H1 (cell line): ENCODE data around the gene ETS1. TPM values are rescaled to one million over a fixed set of nuclear protein-coding genes. Genes with fewer than 3 reads are reported as not detected.

Experiments used
- CTCF ChIA-PET: fragments of 300-600 bp; sonication (Branson Sonifier 250); formaldehyde crosslinking; loops from one replicate; lab custom pipeline; 2021; ENCODE audit not compliant: partially characterized antibody; lab: Charles Lee
- POLR2A ChIA-PET: fragments of 300-600 bp; sonication (Branson Sonifier 250); formaldehyde crosslinking; loops from one replicate; lab custom pipeline; 2021; ENCODE audit warnings: inconsistent platforms; ENCODE audit not compliant: partially characterized antibody; lab: Charles Lee
- DNase-seq, 2 experiments: peaks; one replicate each; pipeline versions ENCODE4 v3.0.0 to v3.0.0-alpha.2; 2010 to 2022; ENCODE audit warnings: low spot score in 2 of 2, low read depth in 1 of 2, mixed read lengths in 1 of 2
- FAIRE-seq: peaks from 2 replicates; lab custom pipeline; 2011; peaks lifted over from hg19 to GRCh38; lab: Jason Lieb, UNC
- H2AFZ ChIP-seq: 2 replicates; pipeline ENCODE4 v1.8.1; 2012; ENCODE audit warnings: low read length, inconsistent platforms
- H2AK5ac ChIP-seq: 2 replicates; pipeline ENCODE4 v1.6.1; 2013; ENCODE audit warnings: low read depth, low read length
- H2BK120ac ChIP-seq: replicated peaks from 2 replicates; pipeline ENCODE3; 2013; ENCODE audit warnings: low read depth, low read length, inconsistent platforms
- H2BK12ac ChIP-seq: 2 replicates; pipeline ENCODE4 v1.6.1; 2013; ENCODE audit warnings: low read depth, low read length
- H2BK15ac ChIP-seq: 2 replicates; pipeline ENCODE4 v1.6.1; 2013; ENCODE audit warnings: low read length
- H2BK20ac ChIP-seq: 2 replicates; pipeline ENCODE4 v1.6.1; 2013; ENCODE audit warnings: low read length
- H2BK5ac ChIP-seq: 2 replicates; pipeline ENCODE4 v1.6.1; 2013; ENCODE audit warnings: low read depth, low read length
- H3K14ac ChIP-seq: 2 replicates; pipeline ENCODE4 v1.6.1; 2013; ENCODE audit warnings: inconsistent platforms; ENCODE audit not compliant: insufficient read length
- H3K18ac ChIP-seq: 2 replicates; pipeline ENCODE4 v1.6.1; 2013; ENCODE audit warnings: low read length; ENCODE audit errors: extremely low read depth
- H3K23ac ChIP-seq: 2 replicates; pipeline ENCODE4 v1.6.1; 2013; ENCODE audit warnings: inconsistent platforms; ENCODE audit not compliant: insufficient read length
- H3K23me2 ChIP-seq: 2 replicates; pipeline ENCODE4 v1.6.1; 2013; ENCODE audit warnings: low read depth, low read length
- H3K27ac ChIP-seq: 2 replicates; pipeline ENCODE4 v1.6.1; 2011; ENCODE audit warnings: low read depth, low read length, inconsistent platforms
- H3K27me3 ChIP-seq, 4 experiments: replicated peaks in 1 of 4; 1 replicate in 1 of 4; 2 replicates in 3 of 4; pipeline versions ENCODE4 v1.6.1 to v1.8.1; 2011 to 2013; ENCODE audit warnings: low read length in 3 of 4, mild to moderate bottlenecking in 3 of 4, inconsistent platforms in 2 of 4, mixed read lengths in 2 of 4, moderate library complexity in 1 of 4; ENCODE audit not compliant: control insufficient read depth in 3 of 4, insufficient read depth in 3 of 4; ENCODE audit errors: extremely low read depth in 1 of 4
- H3K36me3 ChIP-seq, 4 experiments: 2 replicates each; pipeline versions ENCODE4 v1.6.1 to v1.8.1; 2011 to 2013; ENCODE audit warnings: mild to moderate bottlenecking in 4 of 4, low read length in 3 of 4, moderate library complexity in 2 of 4, control low read depth in 1 of 4, inconsistent platforms in 1 of 4; ENCODE audit not compliant: insufficient read depth in 4 of 4, control insufficient read depth in 2 of 4
- H3K4ac ChIP-seq: replicated peaks from 2 replicates; pipeline ENCODE3; 2013; ENCODE audit warnings: low read length, low read depth, mixed read lengths, inconsistent platforms; ENCODE audit not compliant: insufficient read length
- H3K4me1 ChIP-seq, 4 experiments: replicated peaks in 1 of 4; 1 replicate in 1 of 4; 2 replicates in 3 of 4; pipeline versions ENCODE4 v1.6.1 to v1.8.1; 2011 to 2013; ENCODE audit warnings: low read length in 3 of 4, inconsistent platforms in 2 of 4, mixed read lengths in 1 of 4; ENCODE audit not compliant: insufficient read depth in 4 of 4, control insufficient read depth in 3 of 4
- H3K4me2 ChIP-seq, 2 experiments: 2 replicates each; pipeline versions ENCODE4 v1.6.1 to v1.8.1; 2011 to 2013; ENCODE audit warnings: low read depth in 2 of 2, low read length in 2 of 2, control low read depth in 1 of 2, inconsistent platforms in 1 of 2, mild to moderate bottlenecking in 1 of 2; ENCODE audit not compliant: insufficient read depth in 1 of 2
- H3K4me3 ChIP-seq, 4 experiments: fragments of 200-600, 300-600 bp in 1 of 4; sonication (generic), shearing (Covaris generic), sonication (Bioruptor Twin) in 1 of 4; 2 replicates each; pipeline versions ENCODE4 v1.5.1 to v1.8.1; 2011 to 2016; ENCODE audit warnings: low read length in 4 of 4, low read depth in 3 of 4, control low read depth in 2 of 4, inconsistent platforms in 2 of 4, mild to moderate bottlenecking in 2 of 4, mixed read lengths in 1 of 4, moderate library complexity in 1 of 4; ENCODE audit not compliant: insufficient read depth in 2 of 4; ENCODE audit errors: extremely low read depth in 1 of 4
- H3K56ac ChIP-seq: replicated peaks from 2 replicates; pipeline ENCODE3; 2013; ENCODE audit warnings: low read depth, mild to moderate bottlenecking, mixed read lengths, low read length, inconsistent platforms; ENCODE audit not compliant: insufficient read length
- H3K79me1 ChIP-seq: 2 replicates; pipeline ENCODE4 v1.6.1; 2013; ENCODE audit warnings: low read depth, low read length, control low read depth
- H3K79me2 ChIP-seq, 2 experiments: 2 replicates each; pipeline versions ENCODE4 v1.6.1 to v1.8.1; 2012 to 2013; ENCODE audit warnings: low read length in 2 of 2, mild to moderate bottlenecking in 2 of 2, inconsistent platforms in 1 of 2; ENCODE audit not compliant: insufficient read depth in 2 of 2, control insufficient read depth in 1 of 2
- H3K9ac ChIP-seq, 4 experiments: replicated peaks in 1 of 4; 1 replicate in 1 of 4; 2 replicates in 3 of 4; pipeline versions ENCODE4 v1.6.1 to v1.8.1; 2011 to 2013; ENCODE audit warnings: low read depth in 3 of 4, low read length in 3 of 4, control low read depth in 2 of 4, mild to moderate bottlenecking in 2 of 4, moderate library complexity in 2 of 4, inconsistent platforms in 1 of 4; ENCODE audit errors: extremely low read depth in 1 of 4
- H3K9me3 ChIP-seq, 2 experiments: 2 replicates each; pipeline versions ENCODE4 v1.6.1 to v1.8.1; 2012 to 2013; ENCODE audit warnings: mild to moderate bottlenecking in 2 of 2, moderate library complexity in 2 of 2, control low read depth in 1 of 2, inconsistent platforms in 1 of 2, low read depth in 1 of 2, low read length in 1 of 2, mixed read lengths in 1 of 2; ENCODE audit not compliant: insufficient read depth in 2 of 2
- H4K20me1 ChIP-seq, 2 experiments: replicated peaks in 1 of 2; 2 replicates each; pipeline versions ENCODE3 to v1.8.1; 2011 to 2013; ENCODE audit warnings: inconsistent platforms in 2 of 2, low read length in 2 of 2, mild to moderate bottlenecking in 1 of 2; ENCODE audit not compliant: insufficient read depth in 2 of 2, control insufficient read depth in 1 of 2
- H4K5ac ChIP-seq: 2 replicates; pipeline ENCODE4 v1.6.1; 2013; ENCODE audit warnings: low read length, low read depth, mixed read lengths, inconsistent platforms; ENCODE audit not compliant: insufficient read length
- H4K8ac ChIP-seq: 2 replicates; pipeline ENCODE4 v1.8.0; 2013; ENCODE audit warnings: mild to moderate bottlenecking, moderate library complexity, low read length, inconsistent platforms; ENCODE audit not compliant: insufficient read depth; ENCODE audit errors: extremely low read depth
- H4K91ac ChIP-seq: replicated peaks from 2 replicates; pipeline ENCODE3; 2013; ENCODE audit warnings: low read length, mixed read lengths, inconsistent platforms; ENCODE audit not compliant: insufficient read length
- ASH2L ChIP-seq: fragments of 200-600, 300-600 bp; sonication (generic); IDR thresholded peaks from one replicate; pipeline ENCODE4 v1.7.1; 2017; ENCODE audit warnings: low read length
- CHD2 ChIP-seq: IDR thresholded peaks from 2 replicates; pipeline ENCODE4 v1.6.1; 2012; ENCODE audit warnings: low read length, improper control_type of control experiment
- EZH2 ChIP-seq: fragments of 200-600 bp; sonication (generic); IDR thresholded peaks from 2 replicates; pipeline ENCODE4 v1.7.1; 2012; ENCODE audit warnings: low read depth, mild to moderate bottlenecking, moderate library complexity, low read length, inconsistent platforms; ENCODE audit not compliant: severe bottlenecking
- TAF1 ChIP-seq: IDR thresholded peaks from 2 replicates; pipeline ENCODE4 v1.6.1; 2011; ENCODE audit warnings: mild to moderate bottlenecking, low read depth, low read length
- WGBS, 2 experiments: shearing (Covaris generic) in 1 of 2; methylation state at CpG; one replicate each; pipeline versions ENCODE4 v1.1.6 to v1.1.7; 2013 to 2015; ENCODE audit warnings: low lambda C conversion rate in 2 of 2, mixed read lengths in 2 of 2, inconsistent platforms in 1 of 2, low coverage in 1 of 2, missing lambda C conversion rate in 1 of 2; ENCODE audit not compliant: insufficient replicate concordance in 2 of 2, insufficient coverage in 1 of 2, insufficient read length in 1 of 2; ENCODE audit errors: extremely low coverage in 1 of 2, missing lambda C conversion rate in 1 of 2; 5-methylcytosine and 5-hydroxymethylcytosine counted together
- polyA plus RNA-seq, 7 experiments: library from polyadenylated mRNA; depleted of rRNA in 3 of 7; stranded (reverse) in 5 of 7; unstranded in 2 of 7; fragments of >200 nt in 5 of 7; fragments of 200-250 nt in 2 of 7; gene quantifications; 1 replicate in 5 of 7; 2 replicates in 1 of 7; 4 replicates in 1 of 7; pipeline versions ENCODE4 v1.2.1 to v1.2.3, GENCODE V29; 2011 to 2013; ENCODE audit warnings: missing spikeins in 2 of 7, mixed read lengths in 2 of 7
- total RNA-seq: library from RNA; stranded (reverse); fragmentation: NEBNext Ultra II Directional; extraction: Animal tissue kit (Norgen Biotek cat#: 25700); gene quantifications from 2 replicates; pipeline ENCODE4 v1.2.1, GENCODE V29; 2021

Gene ETS1
- total and polyA plus RNA-seq, 2 of the 8 experiments (the other 6 are each of a cell fraction or from before 2014, with no cell fraction given), result 10.0 to 35.3 TPM

DNA sequence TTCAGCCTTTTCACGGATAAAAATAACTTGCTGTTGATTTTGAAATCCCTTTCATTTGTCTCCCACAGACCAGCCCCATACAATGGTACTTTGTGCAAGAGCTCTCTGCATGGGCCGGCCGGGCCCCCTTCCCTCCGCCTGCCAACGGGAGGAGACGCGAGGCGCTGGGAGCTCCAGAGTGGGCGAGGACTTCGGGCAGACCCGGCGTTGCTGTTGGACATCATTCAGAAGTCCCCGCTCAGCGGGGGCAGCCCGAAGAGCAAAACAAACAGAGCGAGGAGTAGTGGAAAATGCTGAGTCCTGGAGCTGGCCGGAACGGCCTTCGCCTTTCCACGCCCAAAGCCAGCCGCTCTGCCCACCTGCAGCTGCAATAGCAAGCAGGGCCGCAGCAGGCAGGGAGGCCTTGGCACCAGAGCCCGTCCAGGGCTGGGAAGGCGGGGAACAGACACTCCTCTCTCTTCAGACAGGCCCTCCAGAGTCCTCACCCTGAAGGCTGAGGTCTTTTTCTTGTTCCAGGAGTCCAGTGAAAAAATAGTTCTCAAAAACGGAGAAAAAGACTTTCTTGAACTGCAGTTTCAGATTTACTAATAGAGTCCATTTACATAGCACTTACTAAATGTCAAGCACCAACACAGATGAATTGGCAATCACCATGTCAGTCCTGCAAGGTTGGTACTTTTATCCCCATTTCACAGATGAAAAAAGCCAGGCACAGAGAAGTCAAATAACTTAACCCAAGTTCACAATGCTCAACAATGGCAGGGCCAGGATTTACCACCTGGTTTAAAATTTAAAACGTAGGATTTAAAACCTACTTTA, 135.5 kb downstream of the ETS1 start:
- Histone ChIP-seq H3K79me1 (no peaks in the 10 kb centered on the region), H3K23ac (no peak overlapping the region), H3K27me3 (no peaks in the 10 kb centered on the region), H2BK20ac (no peak overlapping the region), H3K9ac (no peak overlapping the region), H2BK120ac (no peak overlapping the region), H3K4ac (no peak overlapping the region), H2AFZ (no peak overlapping the region), H2BK5ac (no peak overlapping the region), H4K8ac (no peak overlapping the region), H2BK12ac (no peak overlapping the region), H3K18ac (no peak overlapping the region), H3K56ac (no peak overlapping the region), H2BK15ac (no peak overlapping the region), H3K79me2 (no peaks in the 10 kb centered on the region), H3K23me2 (no peaks in the 10 kb centered on the region), H3K4me3 (no peak overlapping the region), H3K4me1 (peaks cover 0 to 3% (median 0%) of the 10 kb centered on the region in 4 experiments; a peak in 1 of 7 replicates), H3K36me3 (no peaks in the 10 kb centered on the region), H4K20me1 (no peaks in the 10 kb centered on the region), H4K91ac (no peak overlapping the region), H3K4me2 (no peak overlapping the region), H4K5ac (no peak overlapping the region), H3K14ac (no peak overlapping the region), H3K9me3 (no peaks in the 10 kb centered on the region), H2AK5ac (no peak overlapping the region), H3K27ac (no peak overlapping the region)
- POLR2A ChIA-PET, result interaction anchor here (0.6 kb wide), 1 partner anchor 23 kb away, joined by 3 read pairs; no protein-coding TSS in a partner anchor
- CTCF ChIA-PET, result interaction anchor here (0.9 to 1.7 kb wide), 2 partner anchors 11 to 29 kb away, joined by 3 to 4 read pairs; no protein-coding TSS in a partner anchor
- TF ChIP-seq EZH2 (no peak), CHD2 (no peak), ASH2L (no peak), TAF1 (no peak)
- FAIRE-seq (no peak), DNase-seq (no peak)
- 81% methylated on average over 25 of the region's 26 CpGs; no CpG with 5 or more reads in 1 of the 2 experiments for WGBS, 2 experiments
